ENCODE results near the gene CHMP2B.
"Not testable (repeated sequence)": the region's sequence is repeated elsewhere in the genome, so short reads cannot be mapped to it uniquely, and the experiment has no call there.

The CHMP2B gene

DNA sequence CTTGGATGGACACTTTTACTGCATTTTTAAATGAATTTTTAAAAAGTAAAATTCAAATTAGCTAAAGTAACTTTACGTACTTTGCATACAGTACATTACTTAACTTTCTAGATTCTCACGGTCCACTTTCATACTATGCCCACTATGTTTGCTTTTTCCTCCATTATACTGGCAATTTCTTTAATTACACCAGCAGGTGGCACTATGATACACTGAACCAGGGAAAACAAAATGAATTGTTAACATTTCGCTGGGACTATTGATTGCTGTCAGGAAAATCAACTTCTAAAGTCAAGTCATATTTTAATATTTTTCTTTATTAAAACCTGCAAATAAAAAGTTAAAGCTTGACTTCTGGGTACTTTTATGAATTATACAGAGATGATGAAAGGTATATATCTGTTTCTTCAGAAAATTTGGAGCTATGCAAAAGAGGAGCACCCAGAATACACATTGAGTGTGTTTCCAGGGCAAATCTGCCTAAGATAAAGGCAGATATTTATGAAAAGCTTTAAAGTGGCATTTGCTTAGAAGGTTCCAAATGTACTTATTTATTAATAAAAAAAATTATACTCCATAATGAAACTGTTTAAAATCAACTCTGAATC, 71.1 kb downstream of the CHMP2B start:
- no peaks in the 10 kb centered on the region for H3K36me3 ChIP-seq (replicated peaks; ENCODE audit: low read depth, low read length)
- peaks cover 8% of the 10 kb centered on the region for H3K4me1 ChIP-seq (ENCODE audit: low read length)
- peak overlapping the region; percentile 4; the same call in 1 of the 2 replicates for H3K4me3 ChIP-seq (ENCODE audit: low read length)
- no peak overlapping the region for H3K9ac ChIP-seq (ENCODE audit: low read length)
- H3K79me2 ChIP-seq (ENCODE audit: low read length), result no peaks in the 10 kb centered on the region
- no peaks in the 10 kb centered on the region for H3K9me3 ChIP-seq (ENCODE audit: insufficient read depth, low read length)
- H2AFZ ChIP-seq (ENCODE audit: low read depth, low read length), result no peak overlapping the region
- no peaks in the 10 kb centered on the region for H4K20me1 ChIP-seq (ENCODE audit: insufficient read depth, low read length)
- TF ChIP-seq, protein P1, sequence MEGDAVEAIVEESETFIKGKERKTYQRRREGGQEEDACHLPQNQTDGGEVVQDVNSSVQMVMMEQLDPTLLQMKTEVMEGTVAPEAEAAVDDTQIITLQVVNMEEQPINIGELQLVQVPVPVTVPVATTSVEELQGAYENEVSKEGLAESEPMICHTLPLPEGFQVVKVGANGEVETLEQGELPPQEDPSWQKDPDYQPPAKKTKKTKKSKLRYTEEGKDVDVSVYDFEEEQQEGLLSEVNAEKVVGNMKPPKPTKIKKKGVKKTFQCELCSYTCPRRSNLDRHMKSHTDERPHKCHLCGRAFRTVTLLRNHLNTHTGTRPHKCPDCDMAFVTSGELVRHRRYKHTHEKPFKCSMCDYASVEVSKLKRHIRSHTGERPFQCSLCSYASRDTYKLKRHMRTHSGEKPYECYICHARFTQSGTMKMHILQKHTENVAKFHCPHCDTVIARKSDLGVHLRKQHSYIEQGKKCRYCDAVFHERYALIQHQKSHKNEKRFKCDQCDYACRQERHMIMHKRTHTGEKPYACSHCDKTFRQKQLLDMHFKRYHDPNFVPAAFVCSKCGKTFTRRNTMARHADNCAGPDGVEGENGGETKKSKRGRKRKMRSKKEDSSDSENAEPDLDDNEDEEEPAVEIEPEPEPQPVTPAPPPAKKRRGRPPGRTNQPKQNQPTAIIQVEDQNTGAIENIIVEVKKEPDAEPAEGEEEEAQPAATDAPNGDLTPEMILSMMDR (IDR thresholded peaks at IDR 0.05; ENCODE audit: low read depth, low read length), result peak; percentile 90
- TF ChIP-seq EZH2phosphoT487 (IDR thresholded peaks at IDR 0.05; ENCODE audit: low read depth), result no peak
- no peak overlapping the region for H3K27ac ChIP-seq (ENCODE audit: low read length)
- H3K4me2 ChIP-seq (ENCODE audit: low read length), result peak overlapping the region; percentile 31
- peaks cover 12% of the 10 kb centered on the region; the same call in 1 of the 2 replicates for H3K27me3 ChIP-seq (ENCODE audit: low read depth, low read length)

DNA sequence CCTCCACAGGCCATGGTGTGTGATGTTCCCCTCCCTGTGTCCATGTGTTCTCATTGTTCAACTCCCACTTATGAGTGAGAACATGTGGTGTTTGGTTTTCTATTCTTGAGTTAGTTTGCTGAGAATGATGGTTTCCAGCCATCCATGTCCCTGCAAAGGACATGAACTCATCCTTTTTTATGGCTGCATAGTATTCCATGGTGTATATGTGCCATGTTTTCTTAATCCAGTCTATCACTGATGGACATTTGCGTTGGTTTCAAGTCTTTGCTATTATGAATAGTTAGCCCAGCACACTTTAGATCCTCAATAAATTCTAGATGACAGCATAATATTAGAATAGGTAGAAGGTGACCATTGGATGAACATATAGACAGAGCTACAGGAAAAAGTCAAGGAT, 77.9 kb downstream of the CHMP2B start:
- H3K9me3 ChIP-seq (ENCODE audit: insufficient read depth, low read length); H3K4me3 ChIP-seq (ENCODE audit: low read length); H3K4me1 ChIP-seq (ENCODE audit: low read length); H3K36me3 ChIP-seq (replicated peaks; ENCODE audit: low read depth, low read length); H3K4me2 ChIP-seq (ENCODE audit: low read length); H3K27ac ChIP-seq (ENCODE audit: low read length); H2AFZ ChIP-seq (ENCODE audit: low read depth, low read length); H3K79me2 ChIP-seq (ENCODE audit: low read length); H4K20me1 ChIP-seq (ENCODE audit: insufficient read depth, low read length); H3K9ac ChIP-seq (ENCODE audit: low read length): not testable (repeated sequence)
- peaks cover 12% of the 10 kb centered on the region; the same call in 1 of the 2 replicates for H3K27me3 ChIP-seq (ENCODE audit: low read depth, low read length)

Data from OCI-LY3 (cell line).